A673 (cell line): ENCODE measurements around the gene MORC4. TPM values are rescaled to one million over a fixed set of nuclear protein-coding genes. Genes with fewer than 3 reads are reported as not detected.

Experiments used
- BruUV-seq: library from RNA; stranded (reverse); fragments of 400-500 nt; replicated peaks from 2 replicates; lab custom pipeline; 2021; lab: Mats Ljungman, UMichigan
- CTCF ChIA-PET: fragments of 300-600 bp; sonication (Branson Sonifier 250); formaldehyde crosslinking; loops from one replicate; lab custom pipeline; 2022; ENCODE audit warnings: antibody characterized with exemption; lab: Charles Lee
- POLR2A ChIA-PET: fragments of 300-600 bp; sonication (Branson Sonifier 250); formaldehyde crosslinking; loops from one replicate; lab custom pipeline; 2022; ENCODE audit warnings: antibody characterized with exemption; ENCODE audit not compliant: low non-redundant PET; lab: Charles Lee
- DNase-seq: peaks from one replicate; pipeline ENCODE4 v3.0.0-alpha.2; 2015; ENCODE audit warnings: low spot score
- H3K27ac ChIP-seq: fragments of 200-600 bp; sonication (generic); 2 replicates; pipeline ENCODE4 v1.5.1; 2016; ENCODE audit warnings: mixed run types, low read depth, mild to moderate bottlenecking, mixed read lengths, antibody characterized with exemption, low read length; ENCODE audit not compliant: poor library complexity, severe bottlenecking
- H3K27me3 ChIP-seq: fragments of 200-600 bp; sonication (generic); replicated peaks from 2 replicates; pipeline ENCODE4 v1.6.1; 2017; ENCODE audit warnings: mixed run types, low read depth, mild to moderate bottlenecking, mixed read lengths, antibody characterized with exemption, low read length; ENCODE audit not compliant: insufficient read depth, poor library complexity
- H3K36me3 ChIP-seq: fragments of 200-600 bp; sonication (generic); 2 replicates; pipeline ENCODE4 v1.6.1; 2016; ENCODE audit warnings: mixed run types, mild to moderate bottlenecking, mixed read lengths, antibody characterized with exemption, low read length; ENCODE audit not compliant: insufficient read depth, poor library complexity, severe bottlenecking
- H3K4me1 ChIP-seq: fragments of 200-600 bp; sonication (generic); 2 replicates; pipeline ENCODE4 v1.6.1; 2017; ENCODE audit warnings: mixed run types, mild to moderate bottlenecking, mixed read lengths, antibody characterized with exemption, low read length; ENCODE audit not compliant: insufficient read depth, poor library complexity, severe bottlenecking
- H3K4me3 ChIP-seq: fragments of 200-600 bp; sonication (generic); 2 replicates; pipeline ENCODE4 v1.5.1; 2016; ENCODE audit warnings: low read depth, mixed run types, mild to moderate bottlenecking, mixed read lengths, low read length; ENCODE audit not compliant: poor library complexity, severe bottlenecking
- H3K9me3 ChIP-seq: fragments of 200-600 bp; sonication (generic); 2 replicates; pipeline ENCODE4 v1.6.1; 2016; ENCODE audit warnings: mixed run types, low read depth, mild to moderate bottlenecking, mixed read lengths, antibody characterized with exemption, low read length; ENCODE audit not compliant: poor library complexity, severe bottlenecking
- EZH2 ChIP-seq: fragments of 200-600 bp; sonication (generic); IDR thresholded peaks from 2 replicates; pipeline ENCODE4 v1.6.1; 2017; ENCODE audit warnings: borderline replicate concordance, low read depth, mild to moderate bottlenecking, mixed read lengths, antibody characterized with exemption, low read length; ENCODE audit not compliant: poor library complexity, severe bottlenecking
- intact Hi-C: fragments of 100-400 bp; cut with micrococcal nuclease; formaldehyde crosslinking; loops from one replicate; pipeline ENCODE4 v1.10.0; 2022; ENCODE audit not compliant: unreplicated experiment
- total RNA-seq: library from RNA; stranded (reverse); gene quantifications from 2 replicates; pipeline ENCODE4 v1.2.3, GENCODE V29; 2021
- TF ChIP-seq, protein P1 (sequence below): fragments of 300-800, 200-600 bp; sonication (generic); conservative IDR thresholded peaks from 2 replicates; pipeline ENCODE4 v1.5.1; 2017; ENCODE audit warnings: low read depth, mild to moderate bottlenecking, antibody characterized with exemption, low read length, moderate library complexity, mixed read lengths

MORC4 gene
- total RNA-seq, 1 experiment from 2014 or later: 15.9 TPM

DNA sequence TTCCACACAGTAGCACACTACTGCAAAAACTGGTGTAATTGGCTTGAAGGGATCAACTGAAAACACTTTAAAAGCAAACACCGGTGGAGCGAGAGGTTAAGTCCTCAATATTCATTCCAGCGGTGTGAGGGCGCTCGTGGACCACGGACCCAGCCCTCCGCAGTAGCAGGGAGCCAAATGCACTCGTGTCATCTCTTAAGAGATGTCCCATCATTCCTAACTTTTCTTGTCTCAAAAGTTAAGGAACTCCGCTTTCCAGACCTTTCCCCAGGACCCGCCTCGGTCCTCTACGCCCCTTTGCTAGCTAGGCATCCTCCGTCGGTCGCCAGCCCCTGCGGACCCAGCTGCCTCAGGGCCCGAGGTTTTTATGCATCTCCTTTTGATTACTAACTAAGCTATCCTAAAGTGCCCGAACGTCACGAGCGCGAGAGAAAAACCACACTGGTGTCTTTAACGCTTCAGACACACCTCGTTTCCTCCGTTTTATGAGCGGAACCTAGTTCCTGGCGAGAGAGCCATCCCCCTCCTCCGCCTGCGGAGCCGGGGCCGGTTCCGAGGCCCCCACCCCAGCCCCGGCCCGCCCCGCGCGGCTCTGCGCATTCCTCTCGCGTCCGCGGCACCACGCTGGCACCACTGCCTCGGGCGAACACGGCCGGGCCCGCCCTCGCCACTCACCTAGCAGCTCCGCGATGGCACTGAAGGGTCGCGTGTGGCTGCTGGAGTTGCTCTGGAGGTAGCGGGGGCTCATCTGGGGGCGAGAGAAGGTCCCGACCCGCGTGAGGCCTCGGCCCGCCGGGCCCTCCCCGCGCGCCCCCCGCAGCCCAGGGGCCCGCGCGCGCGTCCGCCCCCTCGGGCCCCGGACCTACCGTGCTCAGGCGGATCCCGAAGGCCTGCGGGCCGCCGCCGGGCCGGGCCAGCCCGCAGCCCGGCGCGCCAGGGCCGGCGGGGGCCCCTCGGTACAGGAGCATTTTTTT lies 723 bp downstream of the MORC4 start:
- H3K36me3 ChIP-seq: no peaks in the 10 kb centered on the region
- POLR2A ChIA-PET: no interaction called here
- no peaks in the 10 kb centered on the region for H3K4me1 ChIP-seq
- H3K4me3 ChIP-seq: peak overlapping the region; percentile 59
- no TSS peak for BruUV-seq
- H3K27me3 ChIP-seq: no peaks in the 10 kb centered on the region
- no peak for TF ChIP-seq EZH2
- TF ChIP-seq, protein P1, sequence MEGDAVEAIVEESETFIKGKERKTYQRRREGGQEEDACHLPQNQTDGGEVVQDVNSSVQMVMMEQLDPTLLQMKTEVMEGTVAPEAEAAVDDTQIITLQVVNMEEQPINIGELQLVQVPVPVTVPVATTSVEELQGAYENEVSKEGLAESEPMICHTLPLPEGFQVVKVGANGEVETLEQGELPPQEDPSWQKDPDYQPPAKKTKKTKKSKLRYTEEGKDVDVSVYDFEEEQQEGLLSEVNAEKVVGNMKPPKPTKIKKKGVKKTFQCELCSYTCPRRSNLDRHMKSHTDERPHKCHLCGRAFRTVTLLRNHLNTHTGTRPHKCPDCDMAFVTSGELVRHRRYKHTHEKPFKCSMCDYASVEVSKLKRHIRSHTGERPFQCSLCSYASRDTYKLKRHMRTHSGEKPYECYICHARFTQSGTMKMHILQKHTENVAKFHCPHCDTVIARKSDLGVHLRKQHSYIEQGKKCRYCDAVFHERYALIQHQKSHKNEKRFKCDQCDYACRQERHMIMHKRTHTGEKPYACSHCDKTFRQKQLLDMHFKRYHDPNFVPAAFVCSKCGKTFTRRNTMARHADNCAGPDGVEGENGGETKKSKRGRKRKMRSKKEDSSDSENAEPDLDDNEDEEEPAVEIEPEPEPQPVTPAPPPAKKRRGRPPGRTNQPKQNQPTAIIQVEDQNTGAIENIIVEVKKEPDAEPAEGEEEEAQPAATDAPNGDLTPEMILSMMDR: peak; percentile 55
- no peak overlapping the region for H3K27ac ChIP-seq
- no peaks in the 10 kb centered on the region for H3K9me3 ChIP-seq
- CTCF ChIA-PET: no interaction called here
- intact Hi-C loops: no loop called here
- peak; percentile 64 for DNase-seq

DNA sequence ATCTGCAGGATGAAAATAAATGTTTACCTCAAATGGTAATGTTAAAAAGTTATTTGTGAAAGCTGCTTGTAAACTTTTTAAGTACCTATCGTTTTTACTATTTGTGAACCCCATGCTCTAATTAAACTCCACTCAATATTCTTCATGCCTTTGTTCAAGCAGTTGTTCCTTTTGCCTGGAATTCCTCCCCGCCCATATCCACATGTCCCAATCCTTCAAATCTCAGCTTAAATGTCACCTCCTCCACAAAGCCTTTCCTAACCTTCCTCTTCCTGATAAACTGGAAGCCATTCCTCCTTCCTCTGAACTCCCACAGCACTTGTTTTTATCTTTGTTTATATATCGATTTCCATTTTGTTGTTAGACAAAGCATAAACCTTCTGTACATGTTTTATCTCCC lies 2.4 kb downstream of the MORC4 start:
- no peak for TF ChIP-seq EZH2
- TF ChIP-seq, protein P1: no peak
- POLR2A ChIA-PET: no interaction called here
- intact Hi-C loops: no loop called here

DNA sequence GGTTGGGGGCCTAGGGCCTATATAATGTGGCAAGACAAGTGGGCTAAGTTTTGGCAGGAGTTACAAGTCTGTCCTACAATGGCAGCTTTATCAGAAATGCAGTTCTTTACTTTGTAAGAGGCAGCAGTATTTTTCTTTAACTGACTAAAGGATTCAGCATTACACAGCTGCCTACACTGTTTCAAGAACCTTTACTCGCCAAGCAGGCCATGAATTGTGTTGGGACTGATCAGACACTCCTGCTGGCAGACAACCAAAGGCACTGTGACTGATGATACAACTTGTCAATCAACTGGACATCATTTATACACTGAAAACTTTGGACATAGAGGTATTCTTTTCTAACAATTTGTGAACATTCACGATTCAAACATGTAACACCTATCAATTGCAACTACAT lies 4.3 kb downstream of the MORC4 start:
- H3K27me3 ChIP-seq: no peaks in the 10 kb centered on the region
- ChIA-PET POLR2A (no interaction called here), CTCF (interaction anchor here (0.7 kb wide), 1 partner anchor 379 kb away, joined by 11 read pairs; no protein-coding TSS in a partner anchor)
- DNase-seq: no peak
- H3K4me1 ChIP-seq: no peaks in the 10 kb centered on the region
- H3K27ac ChIP-seq: no peak overlapping the region
- H3K9me3 ChIP-seq: no peaks in the 10 kb centered on the region
- intact Hi-C loops: no loop called here
- no peak for TF ChIP-seq EZH2
- TF ChIP-seq, protein P1: no peak
- no TSS peak for BruUV-seq
- H3K4me3 ChIP-seq: no peak overlapping the region
- H3K36me3 ChIP-seq: no peaks in the 10 kb centered on the region

More for the DNA sequence above, 2.4 kb downstream of the MORC4 start:
- H3K4me1 ChIP-seq: no peaks in the 10 kb centered on the region
- CTCF ChIA-PET: no interaction called here
- BruUV-seq: TSS peak; percentile 27
- H3K9me3 ChIP-seq: no peaks in the 10 kb centered on the region
- DNase-seq: no peak
- no peaks in the 10 kb centered on the region for H3K27me3 ChIP-seq
- H3K27ac ChIP-seq: no peak overlapping the region
- H3K4me3 ChIP-seq: no peak overlapping the region
- no peaks in the 10 kb centered on the region for H3K36me3 ChIP-seq
